ENCODE data around the gene RNF222. TPM values are rescaled to one million over a fixed set of nuclear protein-coding genes. Genes with fewer than 3 reads are reported as not detected.
A peak's percentile ranks its signal among the peaks of the same experiment; 100 is the strongest.

RNF222 gene
- total RNA-seq, 1 experiment from 2014 or later: 0.09 TPM

GRCh38 chr17:8392674-8393469 lies 4.8 kb downstream of the RNF222 start:
- TF ChIP-seq, protein P1, sequence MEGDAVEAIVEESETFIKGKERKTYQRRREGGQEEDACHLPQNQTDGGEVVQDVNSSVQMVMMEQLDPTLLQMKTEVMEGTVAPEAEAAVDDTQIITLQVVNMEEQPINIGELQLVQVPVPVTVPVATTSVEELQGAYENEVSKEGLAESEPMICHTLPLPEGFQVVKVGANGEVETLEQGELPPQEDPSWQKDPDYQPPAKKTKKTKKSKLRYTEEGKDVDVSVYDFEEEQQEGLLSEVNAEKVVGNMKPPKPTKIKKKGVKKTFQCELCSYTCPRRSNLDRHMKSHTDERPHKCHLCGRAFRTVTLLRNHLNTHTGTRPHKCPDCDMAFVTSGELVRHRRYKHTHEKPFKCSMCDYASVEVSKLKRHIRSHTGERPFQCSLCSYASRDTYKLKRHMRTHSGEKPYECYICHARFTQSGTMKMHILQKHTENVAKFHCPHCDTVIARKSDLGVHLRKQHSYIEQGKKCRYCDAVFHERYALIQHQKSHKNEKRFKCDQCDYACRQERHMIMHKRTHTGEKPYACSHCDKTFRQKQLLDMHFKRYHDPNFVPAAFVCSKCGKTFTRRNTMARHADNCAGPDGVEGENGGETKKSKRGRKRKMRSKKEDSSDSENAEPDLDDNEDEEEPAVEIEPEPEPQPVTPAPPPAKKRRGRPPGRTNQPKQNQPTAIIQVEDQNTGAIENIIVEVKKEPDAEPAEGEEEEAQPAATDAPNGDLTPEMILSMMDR (conservative IDR thresholded peaks at IDR 0.05): no peak
- no peaks in the 10 kb centered on the region for H3K9me3 Mint-ChIP-seq
- no peak overlapping the region for H3K18ac ChIP-seq (ENCODE audit: insufficient read length, low read depth, low read length)
- H3K4ac ChIP-seq (ENCODE audit: low read depth, low read length): no peak overlapping the region; the same call in 1 of the 2 replicates
- H3K27ac ChIP-seq (ENCODE audit: insufficient read length, low read depth, low read length): no peak overlapping the region
- H3K14ac ChIP-seq (ENCODE audit: insufficient read depth, low read length): peak overlapping the region; percentile 5; the same call in 1 of the 2 replicates
- H2BK5ac ChIP-seq (ENCODE audit: insufficient read length, low read length): no peak overlapping the region
- no peaks in the 10 kb centered on the region; the same call in 1 of the 2 replicates for H3K4me1 ChIP-seq (ENCODE audit: insufficient read depth, low read length)
- H3T11ph ChIP-seq (ENCODE audit: low read length): no peak overlapping the region
- DNase-seq: no peak
- no peak overlapping the region for H3K4me3 Mint-ChIP-seq
- no peaks in the 10 kb centered on the region for H3K23me2 ChIP-seq (ENCODE audit: insufficient read length, low read depth, low read length, poor library complexity, severe bottlenecking)
- peaks cover 17% of the 10 kb centered on the region for H3K27me3 Mint-ChIP-seq (ENCODE audit: low read depth)
- no peak overlapping the region for H4K91ac ChIP-seq (ENCODE audit: insufficient read length, low read depth, low read length)
- no peak overlapping the region for H4K8ac ChIP-seq (replicated peaks; ENCODE audit: insufficient read length, low read depth, low read length)
- no peak overlapping the region for H3K4me2 ChIP-seq (ENCODE audit: insufficient read depth, insufficient read length, low read length)
- H2BK12ac ChIP-seq (ENCODE audit: insufficient read length, low read depth, low read length): no peak overlapping the region
- no peaks in the 10 kb centered on the region for H3K79me2 ChIP-seq (ENCODE audit: insufficient read depth, low read length)
- no peaks in the 10 kb centered on the region for H3K9me3 ChIP-seq (ENCODE audit: control insufficient read depth, low read depth, low read length)
- no peak overlapping the region for H2BK15ac ChIP-seq (ENCODE audit: low read depth, low read length)
- H3K23ac ChIP-seq (ENCODE audit: insufficient read length, low read depth, low read length): no peak overlapping the region
- H3K27me3 ChIP-seq (ENCODE audit: insufficient read depth, low read length): peaks cover 3% of the 10 kb centered on the region; the same call in 1 of the 2 replicates
- no peaks in the 10 kb centered on the region for H4K20me1 ChIP-seq (ENCODE audit: control insufficient read depth, insufficient read depth, insufficient read length)
- no peaks in the 10 kb centered on the region for H3K36me3 Mint-ChIP-seq (ENCODE audit: insufficient read depth in 1 of 3, low read depth in 3 of 3)
- H3K27ac Mint-ChIP-seq: no peak overlapping the region
- H3K9ac ChIP-seq (ENCODE audit: extremely low read depth, insufficient read length, low read length): no peak overlapping the region
- no peaks in the 10 kb centered on the region for H3K79me1 ChIP-seq (ENCODE audit: insufficient read depth, low read depth, low read length, poor library complexity, severe bottlenecking)
- H2BK120ac ChIP-seq (ENCODE audit: low read depth, low read length, poor library complexity, severe bottlenecking): no peak overlapping the region
- no peak overlapping the region for H2BK20ac ChIP-seq (ENCODE audit: low read depth, low read length, poor library complexity, severe bottlenecking)
- no CpG with 5 or more reads among the region's 46 CpGs for WGBS (ENCODE audit: extremely low coverage, insufficient read length, low lambda C conversion rate)
- H3K56ac ChIP-seq (ENCODE audit: insufficient read length, low read depth, low read length): no peak overlapping the region
- H2AK5ac ChIP-seq (ENCODE audit: insufficient read length, low read length): no peak overlapping the region
- H3K4me1 Mint-ChIP-seq: peaks cover 13 to 15% of the 10 kb centered on the region in 2 experiments
- no peak overlapping the region for H2AFZ ChIP-seq (ENCODE audit: low read length)
- H4K5ac ChIP-seq (ENCODE audit: insufficient read length, low read depth, low read length): no peak overlapping the region

All from H9 (cell line).